CD4-positive, alpha-beta T cell treated with Interferon gamma for 1 hour (primary cell): ENCODE measurements around the gene DMXL1.

Experiments used
- DNase-seq: peaks from one replicate; pipeline ENCODE4 v3.0.0-alpha.2; 2020

The DMXL1 gene

GRCh38 chr5:119271758-119272730 is 201.2 kb downstream of the DMXL1 start:
- DNase-seq: no peak

DNA sequence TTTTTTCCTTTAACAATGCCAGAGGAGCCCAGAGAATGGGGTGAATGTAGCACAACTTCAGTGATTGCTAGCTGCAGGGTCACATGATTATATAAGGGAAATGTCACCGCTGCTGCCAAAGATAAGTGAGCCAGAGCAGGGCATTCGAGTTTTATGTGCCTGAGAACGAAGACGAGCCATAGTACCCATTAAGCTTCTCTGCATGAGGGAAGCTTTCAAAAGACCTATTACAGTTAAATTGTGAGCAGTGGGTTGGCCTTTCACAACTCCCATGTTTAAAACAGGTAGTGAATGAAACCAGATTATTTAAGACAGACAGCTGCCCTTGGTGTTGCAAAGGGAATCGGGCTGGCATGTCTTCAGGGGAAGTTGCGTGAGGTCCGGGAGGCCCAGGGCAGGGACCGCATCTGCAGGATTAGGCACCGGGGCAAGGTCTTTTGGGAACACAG is 202.5 kb downstream of the DMXL1 start:
- no peak for DNase-seq

DNA sequence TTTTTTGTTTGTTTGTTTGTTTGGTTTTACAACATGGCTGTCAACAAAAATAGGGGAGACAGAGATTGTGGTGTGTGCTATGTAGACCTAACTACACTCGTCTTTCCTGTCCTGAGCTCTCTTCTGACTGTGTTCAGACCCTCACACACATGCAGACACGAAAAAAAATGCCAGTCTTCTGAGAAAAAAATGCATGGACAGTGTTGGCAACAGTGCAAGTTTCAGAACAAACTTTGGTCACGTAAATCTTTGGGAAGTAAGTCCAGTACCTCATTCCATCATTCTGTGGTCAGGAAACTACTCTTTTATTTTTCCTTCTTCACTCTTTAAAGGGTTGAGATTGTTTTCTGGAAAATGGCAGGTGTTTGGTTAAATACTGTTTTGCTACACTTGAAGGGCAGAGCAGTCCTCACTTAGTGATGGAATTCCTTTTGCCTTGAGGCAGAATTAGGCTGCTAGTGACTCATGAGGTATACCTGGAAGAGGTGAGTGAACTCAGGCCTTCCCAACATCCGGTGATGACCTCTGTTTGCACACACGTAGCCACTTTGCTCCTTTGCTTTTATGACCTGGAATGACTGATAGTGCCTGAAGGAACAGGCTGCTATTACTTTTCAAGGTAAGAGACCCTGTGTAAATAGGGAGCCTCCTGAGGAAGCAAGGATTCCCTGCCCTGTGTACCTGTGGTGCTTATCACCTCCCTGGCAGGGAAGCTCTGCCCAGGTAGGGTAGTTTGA is 203.3 kb downstream of the DMXL1 start:
- no peak for DNase-seq

GRCh38 chr5:119274767-119275130 is 203.9 kb downstream of the DMXL1 start:
- DNase-seq: no peak

GRCh38 chr5:119275146-119275545 is 204.3 kb downstream of the DMXL1 start:
- DNase-seq: no peak

DNA sequence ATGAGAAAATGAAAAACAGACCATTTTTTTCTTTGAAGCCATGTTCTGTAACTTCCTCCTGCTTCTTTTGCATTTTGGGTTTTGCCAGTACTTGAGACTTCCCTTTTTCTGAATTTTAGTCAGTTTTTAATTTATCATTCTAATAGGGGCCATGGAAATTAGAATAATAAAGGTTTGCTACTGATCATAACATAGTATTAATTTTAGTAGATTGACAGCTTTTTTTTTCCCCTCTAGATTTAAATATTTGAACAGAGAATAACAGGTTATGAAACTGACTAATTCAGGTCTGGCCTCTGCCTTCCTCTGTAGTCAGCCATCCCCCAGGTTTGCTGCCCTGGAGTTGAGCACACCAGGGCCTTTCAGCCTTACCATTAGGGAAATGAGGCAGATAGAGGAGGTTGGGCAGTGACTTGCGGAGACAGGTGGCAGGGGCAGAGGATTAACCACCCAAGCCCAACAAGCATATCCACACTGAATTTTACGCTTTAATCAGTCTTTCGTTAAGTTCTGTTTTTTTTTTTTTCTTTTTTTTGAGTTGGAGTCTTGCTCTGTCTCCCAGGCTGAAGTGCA is 204.8 kb downstream of the DMXL1 start:
- peak; percentile 58 for DNase-seq

- no peak for DNase-seq
Measured at GRCh38 chr5:119276978-119277377, 206.1 kb downstream of the DMXL1 start.

DNA sequence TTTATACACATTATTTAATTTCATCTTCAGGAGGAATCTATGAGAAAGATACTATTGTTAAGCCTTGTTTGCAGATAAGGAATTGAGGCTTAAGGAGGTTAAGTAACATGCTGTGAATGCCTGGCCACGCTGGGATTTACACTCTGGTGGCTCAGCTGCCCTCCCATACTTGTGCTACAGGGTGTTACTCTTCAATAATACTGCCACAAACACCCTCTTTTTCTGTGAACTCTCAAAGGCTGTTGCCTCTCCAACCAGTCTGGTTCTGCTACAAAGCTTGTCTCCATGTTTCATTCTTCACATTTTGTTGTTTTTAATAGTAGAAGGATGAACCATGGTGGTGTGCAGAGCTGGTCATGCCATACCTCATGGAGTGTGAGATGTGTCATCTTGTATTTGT is 208.2 kb downstream of the DMXL1 start:
- no peak for DNase-seq

DNA sequence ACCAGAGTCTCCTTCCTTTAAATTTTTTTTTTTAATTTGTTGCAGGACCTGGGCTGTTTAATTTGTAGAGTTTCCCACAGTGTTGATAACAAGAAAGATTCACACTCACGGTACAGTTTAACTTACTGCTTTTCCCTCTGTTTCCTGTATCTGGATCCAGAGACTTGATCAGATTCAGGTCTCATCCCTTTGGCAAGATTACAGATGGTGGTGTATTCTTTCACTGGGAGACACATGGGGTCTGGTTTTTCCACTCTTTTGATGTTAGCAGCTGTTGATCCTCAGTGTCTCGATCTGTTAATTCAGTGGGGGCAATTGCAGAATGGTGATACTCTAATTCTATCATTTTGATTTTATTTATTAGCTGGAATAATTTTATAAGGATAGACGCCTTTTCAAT is 209.5 kb downstream of the DMXL1 start:
- no peak for DNase-seq

DNA sequence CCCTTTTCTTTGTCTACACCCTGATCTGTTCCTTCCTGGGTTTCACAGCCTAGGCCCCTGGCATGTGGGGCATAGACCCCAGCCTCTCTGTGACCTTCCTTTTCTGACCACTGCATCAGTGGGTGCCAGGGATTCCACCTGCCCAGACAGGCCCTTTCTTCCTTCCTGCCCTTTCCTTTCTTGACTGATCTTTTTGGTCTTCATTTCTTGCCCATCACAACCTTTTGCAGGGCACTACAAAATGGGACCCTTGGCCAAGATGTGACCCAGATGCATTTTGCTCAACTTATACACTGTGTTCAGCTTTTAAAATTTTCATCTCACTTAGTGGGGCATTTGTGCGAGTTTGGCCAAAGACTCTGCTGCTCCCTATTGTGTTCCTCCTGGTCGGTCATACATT is 211.7 kb downstream of the DMXL1 start:
- DNase-seq: no peak

- DNase-seq: no peak
Measured at GRCh38 chr5:119284031-119284430, 213.1 kb downstream of the DMXL1 start.

DNA sequence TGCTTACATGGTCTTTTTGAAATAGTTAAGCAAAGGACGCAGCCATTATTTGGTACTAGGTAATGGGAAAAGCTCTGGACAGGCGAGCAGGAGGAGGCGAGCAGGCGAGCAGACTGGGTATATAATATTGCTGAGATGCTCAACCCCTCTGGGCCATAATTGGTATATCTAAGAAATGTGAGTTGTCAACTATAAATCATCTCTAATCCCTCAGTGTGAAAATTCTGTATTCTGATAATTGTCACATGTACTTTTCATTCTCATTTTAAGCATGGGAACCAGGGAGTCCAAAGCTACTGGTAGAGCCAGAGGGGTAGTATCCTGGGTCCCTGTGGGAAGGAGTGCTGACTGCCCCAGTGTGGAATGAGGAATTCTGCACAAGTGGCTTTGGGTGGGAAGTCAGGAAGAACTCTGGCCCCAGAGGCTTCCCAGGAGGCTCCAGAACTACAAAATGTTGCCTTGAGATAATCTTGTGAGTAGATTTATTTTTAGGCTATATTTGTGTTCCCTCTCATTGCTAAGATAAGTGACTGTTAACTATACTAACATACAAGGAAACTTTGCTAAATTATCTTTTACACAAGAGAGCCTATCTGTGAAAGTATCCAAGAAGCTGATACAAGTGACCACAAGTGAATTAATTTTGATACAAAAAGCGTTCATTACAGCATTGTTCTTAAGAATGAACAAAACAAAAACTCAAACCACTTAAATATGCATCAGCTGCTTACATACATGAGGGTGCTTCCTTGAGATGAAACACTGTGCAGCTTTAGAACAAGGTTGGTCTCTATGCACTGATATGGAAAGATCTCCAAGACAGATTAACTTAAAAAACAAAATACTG is 214.4 kb downstream of the DMXL1 start:
- no peak for DNase-seq

DNA sequence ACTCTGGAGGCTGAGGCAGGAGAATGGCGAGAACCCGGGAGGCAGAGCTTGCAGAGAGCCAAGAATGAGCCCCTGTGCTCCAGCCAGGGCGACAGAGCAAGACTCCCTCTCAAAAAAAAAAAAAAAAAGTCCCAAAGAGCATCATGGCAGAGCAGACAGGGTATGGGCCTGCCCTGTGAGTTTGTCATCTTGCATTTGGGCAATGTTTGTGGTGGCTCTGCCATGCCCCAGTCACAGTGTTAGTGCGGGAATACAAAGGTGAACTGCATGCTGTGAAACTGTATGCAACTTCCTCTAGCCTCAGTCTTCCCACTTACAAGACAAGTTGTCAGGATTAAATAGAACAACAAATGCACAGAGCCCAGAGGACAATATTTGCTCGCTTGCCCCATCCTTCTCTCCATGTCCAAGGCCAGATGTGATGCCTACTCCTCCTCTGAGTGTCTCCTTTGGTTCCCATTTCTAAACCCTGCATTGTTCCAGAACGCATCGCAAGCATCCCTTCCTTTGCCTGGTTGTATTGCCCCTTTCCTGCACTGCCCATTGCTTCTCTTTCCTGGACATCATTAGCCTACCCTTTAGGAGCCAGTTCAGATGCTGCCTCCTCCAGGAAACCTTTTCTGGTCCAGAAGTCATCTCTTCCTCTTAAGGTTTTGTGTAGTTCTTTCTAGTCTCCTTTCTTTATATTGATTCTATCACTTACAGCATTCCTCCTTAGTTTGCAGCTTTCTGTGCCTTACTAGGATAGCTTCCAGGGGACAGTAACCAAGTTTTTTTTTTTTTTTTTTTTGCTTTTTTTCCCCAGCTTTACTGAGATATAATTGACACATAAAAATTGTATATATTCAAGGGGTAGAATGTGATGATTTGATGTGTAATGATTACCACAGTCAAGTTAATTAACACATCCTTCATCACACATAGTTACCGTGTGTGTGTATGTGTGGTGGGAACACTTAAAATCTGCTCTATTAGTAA is 215.9 kb downstream of the DMXL1 start:
- DNase-seq: no peak

- DNase-seq: peak; percentile 42
Measured at GRCh38 chr5:119287547-119288111, 216.7 kb downstream of the DMXL1 start.

DNA sequence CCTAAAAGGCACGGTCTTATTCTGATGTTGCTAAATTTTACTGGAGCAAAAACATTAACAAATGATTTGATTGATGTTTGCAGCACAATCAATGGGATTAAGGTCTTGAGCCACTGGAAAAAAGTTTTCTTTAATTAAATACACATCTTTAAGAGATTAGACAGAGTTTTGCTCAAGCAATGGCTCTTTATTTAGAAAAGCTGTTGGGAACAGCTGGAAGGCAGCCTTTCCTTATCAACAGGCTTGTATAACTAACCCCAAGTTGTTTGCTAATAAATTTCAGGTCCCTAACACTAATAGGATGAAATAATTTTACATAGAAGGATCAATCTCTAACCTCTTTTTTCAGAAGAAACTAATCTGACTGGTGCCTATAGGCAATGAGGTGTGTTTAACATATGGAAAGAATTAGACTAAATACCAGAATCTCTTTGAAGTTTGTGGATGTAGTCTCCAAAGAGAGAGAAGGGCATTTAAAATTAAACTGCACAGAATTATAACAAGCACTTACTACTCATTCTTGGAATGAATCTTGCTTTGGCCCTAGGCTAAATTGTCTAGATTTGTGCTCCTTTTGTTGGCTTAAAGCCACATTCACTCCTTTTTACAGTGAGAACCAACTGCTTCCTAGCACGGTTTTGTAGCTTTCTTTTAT is 217.6 kb downstream of the DMXL1 start:
- no peak for DNase-seq

GRCh38 chr5:119289438-119290044 is 218.7 kb downstream of the DMXL1 start:
- no peak for DNase-seq

DNA sequence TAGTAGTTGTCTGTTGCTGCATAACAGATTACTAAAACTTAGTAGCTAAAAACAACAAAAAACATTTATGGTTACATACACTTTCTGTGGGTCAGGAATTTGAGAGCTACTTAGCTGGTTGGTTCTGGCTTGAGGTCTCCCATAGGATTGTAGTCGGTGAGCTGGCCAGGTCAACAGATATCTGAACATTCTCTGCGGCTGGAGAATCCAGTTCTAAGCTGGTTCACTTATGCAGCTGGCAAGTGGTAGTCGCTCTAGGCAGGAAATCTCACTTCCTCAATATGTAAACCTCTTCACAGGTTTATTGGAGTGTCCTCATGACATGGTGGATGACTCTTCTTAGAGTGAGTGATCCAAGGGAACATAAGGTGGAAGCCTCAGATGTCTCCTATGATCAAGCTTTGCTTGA is 219.3 kb downstream of the DMXL1 start:
- no peak for DNase-seq

DNA sequence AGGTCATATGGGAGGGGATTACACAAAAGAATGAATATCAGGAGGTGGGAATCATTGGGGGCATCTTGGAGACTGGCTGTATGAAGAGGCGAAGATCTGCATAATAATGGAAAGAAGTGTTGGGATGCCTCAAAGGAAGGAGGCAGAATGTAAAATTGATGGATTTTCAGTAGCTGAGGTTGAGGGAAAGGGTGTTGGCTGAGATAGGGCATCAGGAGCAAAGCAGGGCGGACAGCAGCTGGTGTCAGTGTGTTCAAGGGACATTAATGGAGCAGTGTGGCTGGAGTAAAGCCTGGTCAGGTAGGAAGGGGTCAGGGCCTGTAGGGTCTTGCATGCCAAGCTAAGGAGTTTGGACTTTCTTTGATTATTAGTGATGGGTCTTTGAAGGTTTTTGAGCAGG is 219.7 kb downstream of the DMXL1 start:
- no peak for DNase-seq

DNA sequence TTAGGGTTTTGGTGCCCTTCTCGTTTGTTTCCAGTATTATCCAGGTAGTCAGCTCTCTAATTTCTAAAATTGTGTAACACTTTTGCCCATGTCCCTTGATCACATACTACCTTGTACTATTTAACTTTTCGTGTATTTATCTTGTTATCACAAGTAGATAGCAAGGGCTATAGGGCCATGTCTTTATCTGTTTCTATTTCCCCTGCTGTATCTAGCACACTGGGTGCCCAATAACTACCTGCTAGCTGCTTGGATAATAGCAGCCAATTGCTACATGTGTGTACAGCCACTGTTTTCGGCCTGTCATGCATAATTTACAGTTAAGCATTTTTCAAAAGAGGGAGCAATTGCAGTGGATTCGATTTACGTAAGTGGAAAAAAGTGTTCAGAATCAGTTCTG is 220.2 kb downstream of the DMXL1 start:
- DNase-seq: no peak

DNA sequence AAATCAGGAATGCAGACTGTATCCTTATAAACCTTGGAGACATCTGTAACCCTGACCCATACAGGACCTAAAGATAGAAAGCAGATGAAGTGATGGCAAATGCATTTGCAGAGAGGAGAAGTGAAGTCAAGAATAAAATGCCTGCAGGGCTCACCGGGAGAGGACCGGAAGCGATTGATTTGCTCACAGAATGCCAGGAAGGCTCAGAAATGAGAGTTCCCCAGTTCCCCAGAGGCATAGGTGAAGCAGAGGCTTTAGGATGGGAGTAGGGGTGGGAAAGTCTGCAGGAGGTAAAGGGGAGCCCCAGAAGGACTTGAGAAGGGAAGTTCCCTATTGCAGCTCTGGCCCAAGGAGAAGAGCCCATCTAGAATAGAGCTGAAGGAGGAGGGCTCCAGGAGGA is 221.0 kb downstream of the DMXL1 start:
- DNase-seq: no peak
